ENCODE data around the gene TEAD4. TPM values are rescaled to one million over a fixed set of nuclear protein-coding genes. Genes with fewer than 3 reads are reported as not detected.
"Not testable (repeated sequence)": the region's sequence is repeated elsewhere in the genome, so short reads cannot be mapped to it uniquely, and the experiment has no call there.

TEAD4 gene
- total RNA-seq, 2 experiments from 2014 or later, result not detected

- H3K27me3 Mint-ChIP-seq, result peaks cover 28% of the 10 kb centered on the region
- no peak overlapping the region for H3K4me3 Mint-ChIP-seq
Measured at GRCh38 chr12:3045989-3046388, 86.8 kb downstream of the TEAD4 start.

DNA sequence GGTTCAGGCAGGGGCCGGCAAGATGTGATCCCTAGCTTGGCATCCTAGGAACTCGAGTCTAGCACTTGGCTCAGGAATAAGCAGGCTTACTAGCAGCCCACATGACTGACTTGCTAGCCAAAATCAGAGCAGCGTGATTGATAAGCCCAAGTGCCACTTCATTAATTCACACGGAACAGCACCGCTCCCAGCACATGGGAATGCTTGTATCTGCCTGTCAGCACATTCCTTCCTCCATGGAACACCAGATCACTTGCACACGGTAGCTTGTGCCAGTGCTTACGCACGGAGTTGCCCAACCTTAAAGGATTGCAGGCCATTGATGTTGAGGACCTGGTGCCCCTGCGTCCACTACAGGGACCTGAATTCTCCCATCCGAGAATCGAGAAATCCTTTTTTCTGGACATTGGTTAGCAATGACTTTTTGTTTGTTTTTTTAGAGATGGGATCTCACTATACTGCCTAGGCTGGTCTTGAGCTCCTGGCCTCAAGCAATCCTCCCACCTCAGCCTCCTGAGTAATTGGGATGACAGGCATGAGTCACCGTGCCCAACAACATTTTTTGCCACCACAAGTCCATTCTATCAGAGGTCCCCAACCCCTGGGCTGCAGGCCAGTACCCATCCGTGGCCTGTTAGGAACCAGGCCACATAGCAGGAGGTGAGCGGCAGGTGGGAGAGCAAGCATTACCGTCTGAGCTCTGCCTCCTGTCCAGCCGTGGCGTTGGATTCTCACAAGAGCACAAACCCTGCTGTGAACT, 87.4 kb downstream of the TEAD4 start:
- Mint-ChIP-seq H3K4me3 (no peak overlapping the region), H3K9me3 (no peaks in the 10 kb centered on the region), H3K36me3 (no peaks in the 10 kb centered on the region), H3K27ac (no peak overlapping the region), H3K27me3 (peaks cover 30% of the 10 kb centered on the region), H3K4me1 (no peaks in the 10 kb centered on the region)
- ATAC-seq (ENCODE audit: low read depth) (no peak), DNase-seq (no peak)
- POLR2A ChIA-PET, result no interaction called here

More at GRCh38 chr12:3045989-3046388, 86.8 kb downstream of the TEAD4 start:
- Mint-ChIP-seq H3K4me1 (no peaks in the 10 kb centered on the region), H3K27ac (no peak overlapping the region), H3K9me3 (no peaks in the 10 kb centered on the region), H3K36me3 (no peaks in the 10 kb centered on the region)
- POLR2A ChIA-PET, result no interaction called here
- DNase-seq, result no peak
- no peak for ATAC-seq (ENCODE audit: low read depth)

DNA sequence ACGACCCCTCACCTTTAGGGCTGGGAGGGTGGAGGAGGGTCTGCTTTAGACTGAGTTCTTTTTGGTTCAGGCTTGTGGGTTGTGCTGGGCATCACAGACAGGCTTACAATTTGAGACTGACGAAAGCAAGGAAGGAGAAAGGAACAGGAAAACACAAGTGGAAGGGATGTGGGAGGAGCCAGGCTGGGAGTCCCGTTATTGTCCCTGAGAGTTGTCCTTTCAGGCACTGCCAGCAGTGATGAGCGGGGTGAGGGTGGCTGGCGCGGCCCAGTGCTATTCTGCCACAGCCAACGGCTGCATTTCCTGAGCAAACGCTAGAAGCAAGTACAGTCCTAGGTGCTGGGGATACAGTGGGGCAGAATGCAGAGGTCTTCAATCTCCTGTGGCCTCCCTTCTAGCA, 88.8 kb downstream of the TEAD4 start:
- no peaks in the 10 kb centered on the region for H3K9me3 Mint-ChIP-seq
- no peaks in the 10 kb centered on the region for H3K4me1 Mint-ChIP-seq
- no peak overlapping the region for H3K27ac Mint-ChIP-seq
- ATAC-seq (ENCODE audit: low read depth), result no peak
- H3K36me3 Mint-ChIP-seq, result no peaks in the 10 kb centered on the region
- DNase-seq, result no peak
- peaks cover 28% of the 10 kb centered on the region for H3K27me3 Mint-ChIP-seq
- POLR2A ChIA-PET, result no interaction called here
- H3K4me3 Mint-ChIP-seq, result no peak overlapping the region

- Mint-ChIP-seq H3K4me1 (no peaks in the 10 kb centered on the region), H3K36me3 (no peaks in the 10 kb centered on the region), H3K27me3 (peaks cover 26% of the 10 kb centered on the region), H3K4me3 (no peak overlapping the region), H3K9me3 (no peaks in the 10 kb centered on the region), H3K27ac (no peak overlapping the region)
- ATAC-seq (ENCODE audit: low read depth) (no peak), DNase-seq (no peak)
- POLR2A ChIA-PET, result no interaction called here
Measured at GRCh38 chr12:3048540-3048939, 89.3 kb downstream of the TEAD4 start.

DNA sequence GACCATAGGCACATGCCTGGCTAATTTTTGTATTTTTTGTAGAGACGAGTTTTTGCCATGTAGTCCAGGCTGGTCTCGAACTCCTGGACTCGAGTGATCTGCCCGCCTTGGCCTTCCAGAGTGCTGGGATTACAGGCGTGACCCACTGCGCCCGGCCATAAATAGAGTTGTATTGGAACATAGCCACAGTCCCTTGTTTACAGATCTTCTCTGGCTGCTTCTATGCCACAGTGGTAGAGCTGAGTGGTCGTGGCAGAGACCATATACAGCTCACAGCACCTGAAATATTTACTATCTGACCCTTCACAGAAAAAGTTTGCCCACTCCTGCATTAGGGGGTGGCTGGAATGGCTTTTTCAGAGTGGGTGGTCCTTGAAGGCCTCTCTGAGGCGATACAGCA, 90.0 kb downstream of the TEAD4 start:
- ATAC-seq (ENCODE audit: low read depth), result no peak
- DNase-seq, result no peak
- Mint-ChIP-seq H3K4me1 (no peaks in the 10 kb centered on the region), H3K4me3 (no peak overlapping the region), H3K27ac (no peak overlapping the region), H3K36me3 (no peaks in the 10 kb centered on the region), H3K9me3 (no peaks in the 10 kb centered on the region), H3K27me3 (peaks cover 21% of the 10 kb centered on the region)
- POLR2A ChIA-PET, result no interaction called here

- H3K4me1 Mint-ChIP-seq, result no peaks in the 10 kb centered on the region
- no peak for DNase-seq
- POLR2A ChIA-PET, result no interaction called here
- no peak overlapping the region for H3K4me3 Mint-ChIP-seq
- peaks cover 23% of the 10 kb centered on the region for H3K27me3 Mint-ChIP-seq
- H3K36me3 Mint-ChIP-seq, result no peaks in the 10 kb centered on the region
- no peak for ATAC-seq (ENCODE audit: low read depth)
- H3K27ac Mint-ChIP-seq, result no peak overlapping the region
- H3K9me3 Mint-ChIP-seq, result no peaks in the 10 kb centered on the region
Measured at GRCh38 chr12:3049611-3050249, 90.5 kb downstream of the TEAD4 start.

DNA sequence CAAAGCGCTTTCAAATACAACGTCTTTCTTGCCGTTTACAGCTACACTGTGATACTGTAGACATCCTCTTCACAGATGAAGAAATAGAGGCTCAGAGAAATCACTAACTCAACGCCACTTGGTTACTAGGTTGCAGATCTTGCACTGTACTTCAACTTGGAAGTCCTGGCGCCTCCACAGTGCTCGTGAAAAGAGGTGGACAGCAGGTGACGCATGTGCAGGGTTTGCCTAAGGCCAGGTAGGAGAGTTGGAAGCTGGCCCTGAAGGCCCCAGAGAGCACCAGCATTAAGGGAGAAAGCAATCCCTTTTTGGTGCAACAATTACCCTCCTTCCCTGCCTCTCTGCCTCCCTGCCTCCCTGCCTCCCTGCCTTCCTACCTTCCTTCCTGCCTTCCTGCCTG, 95.2 kb downstream of the TEAD4 start:
- no peaks in the 10 kb centered on the region for H3K4me1 Mint-ChIP-seq
- H3K27me3 Mint-ChIP-seq, result peaks cover 14% of the 10 kb centered on the region
- no peak overlapping the region for H3K27ac Mint-ChIP-seq
- no peaks in the 10 kb centered on the region for H3K9me3 Mint-ChIP-seq
- ATAC-seq (ENCODE audit: low read depth) (no peak), DNase-seq (no peak)
- H3K4me3 Mint-ChIP-seq, result no peak overlapping the region
- H3K36me3 Mint-ChIP-seq, result no peaks in the 10 kb centered on the region
- POLR2A ChIA-PET, result no interaction called here

- ATAC-seq (ENCODE audit: low read depth) (no peak), DNase-seq (no peak)
- no peaks in the 10 kb centered on the region for H3K36me3 Mint-ChIP-seq
- H3K27me3 Mint-ChIP-seq, result peaks cover 12% of the 10 kb centered on the region
- no peak overlapping the region for H3K27ac Mint-ChIP-seq
- H3K4me1 Mint-ChIP-seq, result no peaks in the 10 kb centered on the region
- H3K4me3 Mint-ChIP-seq, result no peak overlapping the region
- POLR2A ChIA-PET, result no interaction called here
- no peaks in the 10 kb centered on the region for H3K9me3 Mint-ChIP-seq
Measured at GRCh38 chr12:3055026-3055703, 96.0 kb downstream of the TEAD4 start.

- ATAC-seq (ENCODE audit: low read depth), result no peak
- H3K4me1 Mint-ChIP-seq, result peaks cover 2% of the 10 kb centered on the region
- no peak overlapping the region for H3K27ac Mint-ChIP-seq
- POLR2A ChIA-PET, result no interaction called here
- no peaks in the 10 kb centered on the region for H3K36me3 Mint-ChIP-seq
- no peaks in the 10 kb centered on the region for H3K9me3 Mint-ChIP-seq
- H3K4me3 Mint-ChIP-seq, result no peak overlapping the region
- DNase-seq, result no peak
- H3K27me3 Mint-ChIP-seq, result peaks cover 13% of the 10 kb centered on the region
Measured at GRCh38 chr12:3055704-3056467, 96.7 kb downstream of the TEAD4 start.

GRCh38 chr12:3061059-3061458, 101.9 kb downstream of the TEAD4 start:
- Mint-ChIP-seq H3K36me3 (no peaks in the 10 kb centered on the region), H3K27ac (no peak overlapping the region), H3K27me3 (peaks cover 29% of the 10 kb centered on the region), H3K4me1 (peaks cover 5% of the 10 kb centered on the region), H3K4me3 (no peak overlapping the region), H3K9me3 (peaks cover 4% of the 10 kb centered on the region)
- no peak for DNase-seq
- POLR2A ChIA-PET, result no interaction called here
- no peak for ATAC-seq (ENCODE audit: low read depth)

- Mint-ChIP-seq H3K36me3 (no peaks in the 10 kb centered on the region), H3K4me1 (peaks cover 5% of the 10 kb centered on the region), H3K4me3 (no peak overlapping the region), H3K27ac (no peak overlapping the region), H3K27me3 (peaks cover 29% of the 10 kb centered on the region), H3K9me3 (peaks cover 4% of the 10 kb centered on the region)
- DNase-seq, result no peak
- ATAC-seq (ENCODE audit: low read depth), result no peak
- POLR2A ChIA-PET, result no interaction called here
Measured at GRCh38 chr12:3061501-3062215, 102.5 kb downstream of the TEAD4 start.

DNA sequence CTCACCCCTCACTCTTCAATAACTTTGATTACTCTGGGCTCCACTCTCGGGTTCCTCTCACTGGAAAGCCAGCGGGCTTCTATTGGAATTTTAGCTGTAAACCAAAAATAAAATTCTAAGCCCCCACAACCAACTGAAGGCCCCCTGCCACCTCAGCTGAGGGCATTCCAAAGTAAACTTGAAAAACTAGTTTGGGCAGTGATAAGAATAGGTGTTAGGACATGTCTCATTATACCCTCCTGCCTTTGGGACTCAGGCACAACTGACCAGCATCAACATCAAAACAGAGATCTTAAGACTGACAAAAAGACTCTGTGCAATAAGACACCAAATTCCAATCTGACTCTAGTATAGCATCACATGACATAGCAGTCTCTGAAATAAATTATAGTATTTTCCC, 106.1 kb downstream of the TEAD4 start:
- peaks cover 4% of the 10 kb centered on the region for H3K9me3 Mint-ChIP-seq

DNA sequence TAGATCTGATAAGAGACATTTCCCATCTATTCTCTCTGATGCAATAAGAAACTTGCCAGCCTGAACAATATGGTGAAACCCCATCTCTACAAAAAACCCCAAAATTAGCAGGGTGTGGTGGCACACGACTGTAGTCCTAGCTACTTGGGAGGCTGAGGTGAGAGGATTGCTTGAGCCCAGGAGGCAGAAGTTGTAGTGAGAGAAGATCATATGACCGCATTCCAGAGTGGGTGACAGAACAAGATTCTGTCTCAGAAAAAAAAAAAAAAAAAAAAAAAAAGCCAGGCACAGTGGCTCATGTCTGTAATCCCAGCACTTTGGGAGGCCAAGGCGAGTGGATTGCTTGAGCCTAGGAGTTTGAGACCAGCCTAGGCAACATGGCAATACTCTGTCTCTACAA, 106.6 kb downstream of the TEAD4 start:
- DNase-seq; H3K4me3 Mint-ChIP-seq; H3K4me1 Mint-ChIP-seq; ATAC-seq (ENCODE audit: low read depth); POLR2A ChIA-PET; H3K9me3 Mint-ChIP-seq; H3K36me3 Mint-ChIP-seq; H3K27ac Mint-ChIP-seq: not testable (repeated sequence)
- H3K27me3 Mint-ChIP-seq, result peaks cover 40% of the 10 kb centered on the region

More for the DNA sequence above, 106.1 kb downstream of the TEAD4 start:
- H3K27ac Mint-ChIP-seq, result no peak overlapping the region
- ATAC-seq (ENCODE audit: low read depth) (no peak), DNase-seq (no peak)
- peaks cover 5% of the 10 kb centered on the region for H3K4me1 Mint-ChIP-seq
- POLR2A ChIA-PET, result no interaction called here
- H3K36me3 Mint-ChIP-seq, result no peaks in the 10 kb centered on the region
- no peak overlapping the region for H3K4me3 Mint-ChIP-seq
- H3K27me3 Mint-ChIP-seq, result peaks cover 43% of the 10 kb centered on the region

Data from activated naive CD8-positive, alpha-beta T cell treated with anti-CD3 and anti-CD28 coated beads, Interleukin-2, amount 10 ng/mL, durations not matched to agents 7 days and 5 days (primary cell).